K562 (cell line): ENCODE data around the gene RBM45. TPM values are rescaled to one million over a fixed set of nuclear protein-coding genes. Genes with fewer than 3 reads are reported as not detected.

ENCODE experiments used
- ATAC-seq: fragments of 200-7000 bp; cut with Tn5 transposase; 3 replicates; pipeline ENCODE4 v1.9.1; 2020; ENCODE audit warnings: moderate library complexity
- BruUV-seq: library from RNA; stranded (reverse); fragments of 400-500 nt; replicated peaks from 2 replicates; lab custom pipeline; 2021; lab: Mats Ljungman, UMichigan
- CTCF ChIA-PET: fragments of 300-600 bp; formaldehyde crosslinking; extraction: SDS; loops from one replicate; lab custom pipeline; 2021; ENCODE audit warnings: low intra/inter-chr PET ratio; lab: Yijun Ruan, JAX
- POLR2A ChIA-PET: fragments of 300-600, 350-650 bp; sonication (Branson Sonifier 250); formaldehyde crosslinking; extraction: SDS; loops from one replicate; lab custom pipeline; 2021; ENCODE audit warnings: antibody characterized with exemption, inconsistent platforms; lab: Yijun Ruan, JAX
- DNase-seq, 4 experiments: peaks; one replicate each; pipeline versions ENCODE4 v3.0.0 to v3.0.0-alpha.2; 2011 to 2018; ENCODE audit warnings: low spot score in 3 of 4, mixed read lengths in 3 of 4; ENCODE audit errors: extremely low read depth in 1 of 4
- FAIRE-seq: peaks from 2 replicates; lab custom pipeline; 2011; peaks lifted over from hg19 to GRCh38; lab: Jason Lieb, UNC
- H2AFZ ChIP-seq: 2 replicates; pipeline ENCODE4 v1.6.0; 2011; ENCODE audit warnings: low read depth, low read length, control low read depth, inconsistent platforms
- H3K27ac ChIP-seq: fragments of 200-600 bp; 3 replicates; pipeline ENCODE4 v1.8.0; 2011; ENCODE audit warnings: low read depth, mild to moderate bottlenecking, control low read depth, inconsistent platforms, low read length, moderate library complexity, mixed read lengths; ENCODE audit errors: extremely low read depth
- H3K27me3 ChIP-seq, 2 experiments: fragments of 300-600 bp in 1 of 2; 2 replicates in 1 of 2; 3 replicates in 1 of 2; pipeline versions ENCODE4 v1.6.0 to v1.8.0; 2011; ENCODE audit warnings: inconsistent platforms in 2 of 2, low read length in 2 of 2, mild to moderate bottlenecking in 1 of 2, mixed read lengths in 1 of 2, moderate library complexity in 1 of 2; ENCODE audit not compliant: control insufficient read depth in 2 of 2, insufficient read depth in 2 of 2
- H3K36me3 ChIP-seq: fragments of 300-600 bp; 3 replicates; pipeline ENCODE4 v1.8.0; 2011; ENCODE audit warnings: mild to moderate bottlenecking, low read length, inconsistent platforms; ENCODE audit not compliant: control insufficient read depth, insufficient read depth
- H3K4me1 ChIP-seq, 2 experiments: fragments of 200-600 bp in 1 of 2; replicated peaks in 1 of 2; 2 replicates in 1 of 2; 3 replicates in 1 of 2; pipeline versions ENCODE4 v1.5.1 to v1.8.0; 2011; ENCODE audit warnings: inconsistent platforms in 2 of 2, low read length in 2 of 2, mild to moderate bottlenecking in 1 of 2, mixed read lengths in 1 of 2, moderate library complexity in 1 of 2; ENCODE audit not compliant: control insufficient read depth in 2 of 2, insufficient read depth in 2 of 2
- H3K4me2 ChIP-seq: 2 replicates; pipeline ENCODE4 v1.6.1; 2011; ENCODE audit warnings: low read length, control low read depth, inconsistent platforms, mixed read lengths; ENCODE audit not compliant: insufficient read depth
- H3K4me3 ChIP-seq: fragments of 200-600 bp; sonication (generic), shearing (Covaris generic); 2 replicates; pipeline ENCODE4 v1.5.1; 2016; ENCODE audit warnings: control low read depth, inconsistent platforms
- H3K79me2 ChIP-seq: fragments of 200-600 bp; 3 replicates; pipeline ENCODE4 v1.8.0; 2011; ENCODE audit warnings: low read length, inconsistent platforms; ENCODE audit not compliant: control insufficient read depth, insufficient read depth
- H3K9ac ChIP-seq, 2 experiments: 2 replicates each; pipeline versions ENCODE4 v1.6.0 to v1.6.1; 2011; ENCODE audit warnings: low read depth in 2 of 2, low read length in 2 of 2, control low read depth in 1 of 2, inconsistent platforms in 1 of 2, mild to moderate bottlenecking in 1 of 2, mixed read lengths in 1 of 2; ENCODE audit not compliant: insufficient read depth in 1 of 2
- H3K9me1 ChIP-seq: one replicate; pipeline ENCODE4 v1.6.0; 2011; ENCODE audit warnings: inconsistent platforms, mild to moderate bottlenecking, low read length, moderate library complexity; ENCODE audit not compliant: control insufficient read depth, insufficient read depth
- H3K9me3 ChIP-seq: replicated peaks from 2 replicates; pipeline ENCODE4 v1.5.1; 2011; ENCODE audit warnings: low read depth, low read length, inconsistent platforms; ENCODE audit not compliant: control insufficient read depth, insufficient read depth
- H4K20me1 ChIP-seq: replicated peaks from 2 replicates; pipeline ENCODE4 v1.6.1; 2011; ENCODE audit warnings: low read length, inconsistent platforms, mixed read lengths; ENCODE audit not compliant: control insufficient read depth, insufficient read depth
- BMI1 ChIP-seq: fragments of 150-350 bp; IDR thresholded peaks from 2 replicates; pipeline ENCODE4 v1.6.1; 2014; ENCODE audit warnings: low read length
- CREB1 ChIP-seq, 2 experiments: sonication (generic) in 1 of 2; formaldehyde crosslinking in 1 of 2; IDR thresholded peaks; 2 replicates each; pipeline versions ENCODE4 v1.6.1 to v1.8.0; 2012 to 2022; ENCODE audit warnings: inconsistent platforms in 1 of 2, mild to moderate bottlenecking in 1 of 2, missing genetic modification reagents in 1 of 2, moderate library complexity in 1 of 2
- ELK1 ChIP-seq: sonication (generic); formaldehyde crosslinking; IDR thresholded peaks from 2 replicates; pipeline ENCODE4 v1.8.1; 2022; ENCODE audit warnings: missing genetic modification reagents
- HMBOX1 ChIP-seq: sonication (generic); IDR thresholded peaks from 2 replicates; pipeline ENCODE4 v1.6.1; 2016
- KAT7 ChIP-seq: sonication (generic); formaldehyde crosslinking; IDR thresholded peaks from 2 replicates; pipeline ENCODE4 v1.8.0; 2022; ENCODE audit warnings: missing genetic modification reagents, mild to moderate bottlenecking, borderline replicate concordance
- MAFG ChIP-seq: fragments of 450-650 bp; conservative IDR thresholded peaks from 2 replicates; pipeline ENCODE4 v1.6.1; 2016; ENCODE audit warnings: missing genetic modification characterization, missing compliant biosample characterization
- MCM7 ChIP-seq, 2 experiments: fragments of 450-650 bp; IDR thresholded peaks; 2 replicates each; pipeline ENCODE4 v1.6.1; 2016 to 2018
- NFIC ChIP-seq: fragments of 450-650 bp; IDR thresholded peaks from 2 replicates; pipeline ENCODE4 v1.6.1; 2017; ENCODE audit warnings: mild to moderate bottlenecking, inconsistent platforms
- RBM39 ChIP-seq: fragments of 200-400 bp; formaldehyde crosslinking; optimal IDR thresholded peaks from 2 replicates; pipeline ENCODE3; 2018; ENCODE audit warnings: low read depth, low read length
- TRIM24 ChIP-seq, 2 experiments: fragments of 450-650 bp; IDR thresholded peaks; 2 replicates each; pipeline ENCODE4 v1.6.1; 2016
- YY1 ChIP-seq, 3 experiments: IDR thresholded peaks; 2 replicates each; pipeline ENCODE4 v1.6.1; 2011; ENCODE audit warnings: low read length in 2 of 3, mild to moderate bottlenecking in 2 of 3, moderate library complexity in 2 of 3, borderline replicate concordance in 1 of 3, control low read depth in 1 of 3, low read depth in 1 of 3; ENCODE audit not compliant: insufficient read depth in 3 of 3, insufficient replicate concordance in 2 of 3, control insufficient read depth in 1 of 3, insufficient read length in 1 of 3; ENCODE audit errors: extremely low read depth in 1 of 3
- ZNF124 ChIP-seq: sonication (generic); formaldehyde crosslinking; IDR thresholded peaks from 2 replicates; pipeline ENCODE4 v1.8.1; 2022; ENCODE audit warnings: missing genetic modification reagents
- ZNF764 ChIP-seq: fragments of 250-450 bp; sonication (Bioruptor Pico); IDR thresholded peaks from 2 replicates; pipeline ENCODE4 v1.4.0; 2020; ENCODE audit warnings: low read depth, mild to moderate bottlenecking, moderate library complexity
- WGBS: fragments of 100-300 bp; shearing (Covaris generic); methylation state at CpG from one replicate; pipeline ENCODE4 v1.1.6; 2016; ENCODE audit warnings: low coverage, mixed read lengths; ENCODE audit not compliant: insufficient coverage; ENCODE audit errors: missing lambda C conversion rate; 5-methylcytosine and 5-hydroxymethylcytosine counted together
- in situ Hi-C: fragments of 300-500 bp; cut with MboI; formaldehyde crosslinking; loops from 4 replicates; pipeline ENCODE4 v1.15.0; 2018; ENCODE audit warnings: inconsistent platforms, mixed read lengths
- intact Hi-C: fragments of 100-400 bp; cut with micrococcal nuclease; formaldehyde crosslinking; loops from 2 replicates; pipeline ENCODE4 v1.14.2; 2022
- polyA plus RNA-seq, 8 experiments: library from polyadenylated mRNA; depleted of rRNA in 4 of 8; stranded (reverse) in 5 of 8; unstranded in 3 of 8; fragments of >200 nt; fragmentation: Nextera tagmentation in 2 of 8; fragmentation: Illumina TruSeq in 1 of 8; extraction: Ambion mirVana in 2 of 8; extraction: Trizol in 1 of 8; gene quantifications; 2 replicates each; pipeline versions ENCODE4 v1.2.1 to v1.2.3, GENCODE V29; 2011 to 2014; ENCODE audit warnings: inconsistent platforms in 1 of 8, missing spikeins in 1 of 8
- total RNA-seq, 7 experiments: library from RNA; depleted of rRNA in 6 of 7; stranded (reverse); fragments of >200 nt in 6 of 7; fragmentation: Illumina TruSeq in 2 of 7; extraction: Trizol in 2 of 7; gene quantifications; 2 replicates each; pipeline versions ENCODE4 v1.2.1 to v1.2.3, GENCODE V29; 2011 to 2021; ENCODE audit warnings: low replicate concordance in 1 of 7
- TF ChIP-seq, protein P1 (sequence below), 2 experiments: fragments of 450-650 bp; IDR thresholded peaks; 2 replicates each; pipeline ENCODE4 v1.6.1; 2016
- TF ChIP-seq, protein P2 (sequence below), 2 experiments: fragments of 450-650 bp in 1 of 2; sonication (generic) in 1 of 2; formaldehyde crosslinking in 1 of 2; IDR thresholded peaks in 1 of 2; conservative IDR thresholded peaks in 1 of 2; 2 replicates each; pipeline versions ENCODE4 v1.6.1 to v1.8.1; 2016 to 2023; ENCODE audit warnings: mild to moderate bottlenecking in 2 of 2, moderate library complexity in 2 of 2, inconsistent platforms in 1 of 2, missing genetic modification reagents in 1 of 2

The RBM45 gene
- total and polyA plus RNA-seq, 9 of the 15 experiments (the other 6 are each of a cell fraction or from before 2014, with no cell fraction given), result 6.7 to 22.0 (median 15.0) TPM

- WGBS, result 2% methylated on average over 42 of the region's 44 CpGs
- Histone ChIP-seq H3K4me3 (peak within 1 kb of the TSS; percentile 42), H2AFZ (peak within 1 kb of the TSS; percentile 78), H3K9ac (peak within 1 kb of the TSS; percentile 52 to 92), H3K9me1 (no peaks in the 10 kb centered on the region), H3K4me2 (peak within 1 kb of the TSS; percentile 78), H3K4me1 (peaks cover 27 to 55% of the 10 kb centered on the region in 2 experiments), H4K20me1 (no peaks in the 10 kb centered on the region), H3K79me2 (0 out of 3 replicates have a peak, but pooled peaks cover 3% of the 10 kb centered on the region), H3K9me3 (no peaks in the 10 kb centered on the region), H3K27me3 (no peaks in the 10 kb centered on the region), H3K27ac (peak within 1 kb of the TSS; percentile 51), H3K36me3 (no peaks in the 10 kb centered on the region)
- CTCF ChIA-PET, result no interaction called here
- POLR2A ChIA-PET, result interaction anchor here (0.6 to 2.1 kb wide), 5 partner anchors 38 to 1855 kb away, joined by 3 to 4 read pairs (median 3); no protein-coding TSS in a partner anchor
- ATAC-seq (peak; percentile 98), FAIRE-seq (peak; percentile 81), DNase-seq (peak; percentile 82 to 96 (median 86))
- intact Hi-C loops, result loop anchor here (5.0 kb wide), 1 partner anchor 275 kb away; no protein-coding TSS in a partner anchor
- BruUV-seq, result TSS peak; percentile 91
- in situ Hi-C loops, result no loop called here
- TF ChIP-seq HMBOX1 (0 out of 2 replicates have a peak, but pooled peaks have one; percentile 9), NFIC (peak; percentile 21; the same call in 1 of the 2 replicates), RBM39 (no peak), TRIM24 (IDR thresholded peaks at IDR 0.05) (peak in 1 of 2 experiments; percentile 62; a peak in 1 of 4 replicates), ZNF764 (CRISPR knock-in tag) (no peak), ELK1 (CRISPR knock-in tag) (no peak), CREB1 (IDR thresholded peaks at IDR 0.05) (peak; percentile 54), CREB1 (CRISPR knock-in tag; IDR thresholded peaks at IDR 0.05) (peak; percentile 60), ZNF124 (CRISPR knock-in tag) (no peak), BMI1 (no peak), MAFG (no peak), KAT7 (CRISPR knock-in tag) (peak; percentile 97), YY1 (IDR thresholded peaks at IDR 0.05; ENCODE audit: borderline replicate concordance in 1 of 3, control insufficient read depth in 1 of 3, extremely low read depth in 1 of 3, insufficient read depth in 3 of 3, insufficient read length in 1 of 3, insufficient replicate concordance in 2 of 3, low read depth in 1 of 3, low read length in 2 of 3) (peak in 1 of 3 experiments; percentile 69), MCM7 (IDR thresholded peaks at IDR 0.05) (no peak)
- TF ChIP-seq, protein P1, sequence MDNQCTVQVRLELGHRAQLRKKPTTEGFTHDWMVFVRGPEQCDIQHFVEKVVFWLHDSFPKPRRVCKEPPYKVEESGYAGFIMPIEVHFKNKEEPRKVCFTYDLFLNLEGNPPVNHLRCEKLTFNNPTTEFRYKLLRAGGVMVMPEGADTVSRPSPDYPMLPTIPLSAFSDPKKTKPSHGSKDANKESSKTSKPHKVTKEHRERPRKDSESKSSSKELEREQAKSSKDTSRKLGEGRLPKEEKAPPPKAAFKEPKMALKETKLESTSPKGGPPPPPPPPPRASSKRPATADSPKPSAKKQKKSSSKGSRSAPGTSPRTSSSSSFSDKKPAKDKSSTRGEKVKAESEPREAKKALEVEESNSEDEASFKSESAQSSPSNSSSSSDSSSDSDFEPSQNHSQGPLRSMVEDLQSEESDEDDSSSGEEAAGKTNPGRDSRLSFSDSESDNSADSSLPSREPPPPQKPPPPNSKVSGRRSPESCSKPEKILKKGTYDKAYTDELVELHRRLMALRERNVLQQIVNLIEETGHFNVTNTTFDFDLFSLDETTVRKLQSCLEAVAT (IDR thresholded peaks at IDR 0.05), result peak in 1 of 2 experiments; percentile 40; a peak in 1 of 4 replicates
- TF ChIP-seq, protein P2, sequence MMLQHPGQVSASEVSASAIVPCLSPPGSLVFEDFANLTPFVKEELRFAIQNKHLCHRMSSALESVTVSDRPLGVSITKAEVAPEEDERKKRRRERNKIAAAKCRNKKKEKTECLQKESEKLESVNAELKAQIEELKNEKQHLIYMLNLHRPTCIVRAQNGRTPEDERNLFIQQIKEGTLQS (IDR thresholded peaks at IDR 0.05), result 0 out of 2 replicates have a peak, but pooled peaks have one; percentile 14
- TF ChIP-seq, protein P2 (CRISPR knock-in tag; conservative IDR thresholded peaks at IDR 0.05), result 0 out of 2 replicates have a peak, but pooled peaks have one; percentile 32
Observed at GRCh38 chr2:178072383-178073301, 39.6 kb upstream of the RBM45 start, which contains the start of gene PDE11A. Gene PDE11A (minus strand): TSS chr2:178072777. CDS start chr2:178072437, 340 bp downstream.
